ENCODE measurements around the gene GRIFIN.

The GRIFIN gene

DNA sequence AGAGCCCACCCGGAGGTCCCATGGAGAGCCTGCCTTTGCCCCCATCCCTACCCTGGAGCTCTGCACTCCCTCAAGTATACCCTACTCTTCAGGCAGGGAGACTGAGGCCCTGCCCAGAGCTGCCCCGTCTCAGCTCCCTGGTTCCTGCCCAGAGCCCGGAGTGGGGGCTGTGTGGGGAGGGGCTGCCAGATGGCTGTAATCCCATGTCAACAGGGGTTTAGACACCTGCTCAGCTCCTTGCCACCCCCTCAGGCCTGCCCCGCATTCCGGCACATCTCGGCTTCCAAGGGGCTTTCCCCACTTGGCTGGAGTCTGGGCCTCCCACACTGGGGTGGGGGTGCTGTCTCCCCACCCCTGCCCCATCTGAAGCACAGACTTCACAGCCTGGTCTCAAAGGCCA is 22.5 kb upstream of the GRIFIN start:
- no peak for DNase-seq (ENCODE audit: low read depth)

DNA sequence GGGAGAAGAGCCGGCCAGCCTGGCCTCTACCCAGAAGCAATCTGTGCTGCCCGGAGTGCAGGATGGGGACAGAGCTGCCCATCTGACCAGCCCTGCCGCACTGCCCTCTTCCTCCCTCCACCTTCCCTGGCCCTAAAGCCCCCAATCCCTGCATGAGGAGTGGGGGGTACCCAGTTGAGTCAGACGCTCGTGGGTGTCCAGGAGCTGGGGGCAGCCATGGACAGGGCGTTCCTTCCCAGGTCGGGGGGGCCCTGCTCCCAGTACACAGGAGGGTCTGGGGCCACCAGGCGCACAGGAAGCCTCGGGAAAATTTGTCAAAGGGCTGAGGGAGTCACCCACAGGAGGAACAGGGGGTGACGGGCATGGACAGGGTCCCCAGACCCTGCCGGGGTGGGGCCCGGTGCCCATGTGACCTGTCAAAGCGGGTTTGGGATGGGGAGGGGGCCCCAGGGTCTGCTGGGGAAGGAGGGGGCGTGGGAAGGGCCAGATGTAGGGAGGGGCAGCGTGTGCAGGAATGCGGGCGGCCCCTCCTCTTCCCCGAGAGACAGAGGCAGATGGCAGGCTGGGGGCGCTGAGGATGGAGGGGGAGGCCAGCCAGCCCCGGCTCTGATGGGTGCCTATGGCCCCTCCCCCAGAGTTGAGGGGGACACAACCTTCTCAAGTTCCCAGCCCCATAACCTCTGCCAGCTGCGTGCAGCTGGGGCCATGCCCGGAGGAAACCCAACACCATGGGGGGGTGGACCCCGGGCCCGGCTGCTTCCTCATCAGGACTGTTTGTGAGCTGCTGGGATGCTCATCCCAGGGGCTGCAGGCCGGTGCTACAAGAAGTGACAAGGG is 21.5 kb upstream of the GRIFIN start:
- no peak for DNase-seq (ENCODE audit: low read depth)

DNA sequence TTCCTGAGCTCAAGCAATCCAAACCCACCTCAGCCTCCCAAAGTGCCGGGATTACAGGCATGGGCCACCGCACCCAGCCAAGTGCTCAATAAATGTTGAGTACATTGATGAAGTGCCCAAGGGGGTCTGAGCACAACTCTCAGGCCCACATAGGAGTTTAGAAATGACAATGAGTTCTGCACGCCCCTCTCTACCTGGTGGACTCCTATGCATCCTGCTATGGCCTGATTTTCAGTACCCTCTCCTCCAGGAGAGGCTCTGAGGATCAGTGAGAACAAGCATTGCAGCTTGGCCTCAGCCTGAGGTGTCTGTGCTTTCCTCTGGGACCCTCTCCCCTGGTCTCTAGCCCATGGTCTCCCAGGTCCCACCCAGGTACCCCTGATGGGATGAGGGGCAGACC is 20.9 kb upstream of the GRIFIN start:
- DNase-seq (ENCODE audit: low read depth): no peak

DNA sequence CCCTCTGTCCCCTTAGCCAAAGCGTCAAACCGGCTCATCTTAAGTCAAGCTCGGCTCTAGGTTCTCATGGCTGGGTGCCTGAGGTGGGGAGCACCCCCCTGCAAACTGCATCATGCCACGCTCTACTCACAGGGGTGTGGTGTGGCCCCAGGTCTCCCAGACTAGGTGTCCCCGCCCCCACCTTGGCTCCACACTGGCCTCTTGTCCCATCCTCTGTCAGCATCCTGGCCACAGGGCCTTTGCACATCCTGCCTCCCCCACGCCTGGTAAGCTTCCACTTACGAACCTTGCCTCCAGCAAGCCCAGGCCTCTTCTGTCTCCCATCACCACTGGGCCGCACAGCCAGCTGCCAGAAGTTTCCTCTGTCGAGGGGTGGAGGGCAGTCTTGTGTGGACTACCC is 20.2 kb upstream of the GRIFIN start:
- DNase-seq (ENCODE audit: low read depth): no peak

DNA sequence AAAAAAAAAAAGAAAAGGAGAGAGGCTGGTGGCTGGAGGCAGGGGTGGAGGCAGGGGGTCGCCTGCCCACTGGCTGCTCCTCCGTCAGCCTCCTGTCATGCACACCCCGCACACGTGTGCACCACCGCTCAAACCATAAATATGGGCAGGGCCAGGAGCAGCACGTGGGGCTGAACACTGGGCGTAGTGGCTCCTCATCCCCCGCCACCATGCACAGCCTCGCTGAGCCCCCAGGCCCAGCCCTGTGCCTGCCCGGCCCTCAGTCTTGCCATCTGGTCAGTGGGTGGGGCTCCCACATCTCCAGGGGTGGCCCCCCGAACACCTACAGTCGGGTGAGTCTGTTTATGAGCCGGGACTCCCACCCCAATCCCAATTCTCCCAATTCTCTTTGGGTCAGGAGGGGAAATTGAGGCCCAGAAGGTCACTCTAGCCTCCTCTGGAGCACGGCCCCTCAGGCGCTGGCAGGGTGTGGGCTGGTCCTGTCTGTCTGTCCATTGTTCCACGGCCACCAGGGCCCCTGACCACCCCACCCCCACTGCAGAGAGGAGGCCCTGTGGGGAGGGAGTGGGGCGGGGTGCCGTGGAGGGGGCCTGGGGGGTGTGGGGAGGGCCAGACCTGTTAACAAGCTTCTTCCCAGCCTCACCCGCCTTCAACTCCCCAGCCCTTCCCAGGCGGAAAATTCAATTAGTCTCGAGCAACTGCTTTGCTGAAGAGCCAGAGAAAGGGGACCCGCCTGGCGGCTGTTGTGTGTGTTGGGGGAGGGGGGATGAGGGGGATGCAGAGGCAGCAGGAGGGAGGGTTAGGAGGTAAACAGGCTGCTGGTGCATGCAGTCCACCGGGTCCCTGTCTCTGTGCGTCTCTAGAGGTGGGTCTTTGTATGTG is 19.5 kb upstream of the GRIFIN start:
- no peak for DNase-seq (ENCODE audit: low read depth)

DNA sequence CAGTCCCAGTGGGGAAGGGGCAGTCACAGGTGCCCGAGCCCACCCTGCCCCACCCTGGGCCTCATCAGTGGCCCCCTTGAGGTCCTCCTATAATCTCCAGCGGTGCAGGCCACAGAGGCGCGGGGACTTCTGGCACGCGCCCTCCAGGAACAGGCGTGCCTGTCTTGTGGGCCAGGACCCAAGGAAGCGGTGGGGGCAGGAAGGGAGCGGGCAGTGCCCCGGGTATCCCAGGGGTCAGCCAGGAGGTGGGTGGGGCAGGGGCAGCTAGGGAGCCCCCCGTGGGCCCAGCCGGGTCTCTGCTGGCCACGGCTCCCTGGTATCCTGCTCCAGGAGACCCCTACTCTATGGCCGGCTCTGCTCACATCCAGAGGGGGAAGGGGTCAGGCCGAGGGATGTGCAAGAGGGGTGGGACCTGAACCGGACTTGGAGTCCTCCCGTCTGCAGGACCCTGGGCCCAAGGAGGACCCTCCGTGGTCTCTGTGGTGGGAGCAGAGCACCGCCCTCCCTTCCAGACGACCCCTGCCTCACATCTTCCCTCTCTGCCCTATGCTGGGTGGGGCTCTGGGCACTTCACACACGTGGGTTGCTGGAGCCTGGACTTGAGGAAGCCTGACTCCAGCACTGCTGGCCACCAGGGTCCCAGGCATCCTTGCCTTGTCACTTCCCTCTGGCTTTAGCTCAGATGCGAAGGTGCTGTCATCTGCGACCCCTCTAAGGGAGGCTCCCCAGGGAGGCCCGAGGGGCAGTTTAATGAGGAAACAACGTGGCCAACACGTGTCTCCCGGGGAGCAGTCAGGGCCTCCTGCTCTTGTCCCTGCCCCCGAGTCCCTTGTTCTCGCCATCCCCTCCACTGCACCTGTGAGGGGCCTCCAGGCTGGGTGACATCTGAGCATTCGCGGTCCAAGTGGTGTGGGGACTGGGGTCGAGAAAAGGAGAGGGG is 18.3 kb upstream of the GRIFIN start:
- no peak for DNase-seq (ENCODE audit: low read depth)

DNA sequence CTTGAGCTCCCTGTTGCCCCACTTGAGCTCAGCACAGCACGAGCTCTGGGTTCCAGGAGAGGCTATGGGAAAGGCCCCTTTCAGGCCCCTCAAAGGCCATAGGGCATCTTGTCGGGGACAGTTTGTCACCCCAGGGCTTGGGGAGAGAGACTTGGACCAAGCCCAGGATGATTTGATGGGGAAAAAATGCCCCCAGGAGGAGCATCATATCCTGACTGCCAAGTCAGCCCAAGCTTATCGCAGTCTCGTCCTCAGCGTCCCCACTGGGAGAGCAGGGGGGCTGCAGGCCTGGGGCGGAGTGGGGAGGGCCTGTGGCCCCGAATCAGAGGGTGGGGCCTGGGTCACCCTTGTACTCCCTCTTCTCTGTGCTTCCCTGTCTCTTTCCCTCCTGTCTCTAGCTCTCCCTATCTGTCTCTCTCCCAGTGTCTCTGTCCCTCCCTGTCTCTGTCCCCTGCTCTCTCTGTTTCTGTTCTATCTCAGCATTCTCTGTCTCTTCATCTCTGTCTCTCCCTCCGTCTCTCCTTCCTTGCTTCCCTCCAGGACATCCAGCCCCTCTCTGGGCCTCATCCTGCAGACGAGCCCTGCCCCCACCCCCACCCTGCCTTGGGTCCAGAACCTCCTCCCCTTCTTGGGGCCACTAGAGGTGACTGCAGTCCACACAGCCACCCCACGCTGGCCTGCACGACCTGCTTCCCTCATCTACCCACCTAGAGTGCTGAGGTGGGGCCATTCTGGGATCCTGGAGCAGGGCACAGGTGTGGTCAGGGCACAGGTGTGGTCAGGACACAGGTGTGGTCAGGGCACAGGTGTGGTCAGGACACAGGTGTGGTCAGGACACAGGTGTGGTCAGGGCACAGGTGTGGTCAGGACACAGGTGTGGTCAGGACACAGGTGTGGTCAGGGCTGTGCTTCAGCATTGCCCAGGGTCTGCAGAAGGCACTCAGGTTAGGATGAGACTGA is 17.3 kb upstream of the GRIFIN start:
- DNase-seq (ENCODE audit: low read depth): no peak

DNA sequence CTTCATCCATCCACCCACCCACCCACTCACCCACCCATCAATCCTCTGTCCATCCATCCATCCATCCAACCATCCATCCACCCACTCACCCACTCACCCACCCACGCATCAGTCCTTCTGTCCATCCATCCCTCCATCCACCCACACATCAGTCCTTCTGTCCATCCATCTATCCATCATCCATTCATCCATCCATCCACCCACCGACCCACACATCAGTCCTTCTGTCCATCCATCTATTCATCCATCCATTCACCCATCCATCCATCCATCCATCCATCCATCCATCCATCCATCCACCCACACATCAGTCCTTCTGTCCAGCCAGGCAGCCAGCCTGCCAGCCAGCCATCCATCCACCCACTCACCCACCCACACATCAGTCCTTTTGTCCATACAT is 15.8 kb upstream of the GRIFIN start:
- DNase-seq (ENCODE audit: low read depth): no peak

DNA sequence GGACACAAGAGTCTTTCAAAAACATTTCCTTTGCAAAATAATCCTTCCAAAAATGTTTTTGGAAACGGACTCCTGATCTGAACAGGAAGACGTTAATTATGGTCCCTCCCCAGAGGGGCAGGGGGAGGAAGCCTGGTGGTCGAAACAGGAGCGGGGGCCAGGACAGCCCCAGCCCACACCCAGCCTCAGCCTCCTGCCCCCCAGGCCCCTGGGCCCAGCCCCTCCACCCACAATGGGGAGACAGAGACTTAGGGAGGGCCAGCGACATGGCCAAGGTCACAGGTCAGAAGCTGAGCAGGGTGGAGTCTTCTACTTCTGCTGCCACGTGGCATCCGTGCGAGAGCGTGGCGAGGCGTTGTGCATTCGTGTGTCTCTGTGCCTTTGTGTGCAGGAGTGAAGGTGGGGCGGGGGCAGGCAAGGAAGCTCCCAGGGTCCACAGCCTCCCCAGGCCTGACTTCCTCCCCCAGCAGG is 14.0 kb upstream of the GRIFIN start:
- no peak for DNase-seq (ENCODE audit: low read depth)

DNA sequence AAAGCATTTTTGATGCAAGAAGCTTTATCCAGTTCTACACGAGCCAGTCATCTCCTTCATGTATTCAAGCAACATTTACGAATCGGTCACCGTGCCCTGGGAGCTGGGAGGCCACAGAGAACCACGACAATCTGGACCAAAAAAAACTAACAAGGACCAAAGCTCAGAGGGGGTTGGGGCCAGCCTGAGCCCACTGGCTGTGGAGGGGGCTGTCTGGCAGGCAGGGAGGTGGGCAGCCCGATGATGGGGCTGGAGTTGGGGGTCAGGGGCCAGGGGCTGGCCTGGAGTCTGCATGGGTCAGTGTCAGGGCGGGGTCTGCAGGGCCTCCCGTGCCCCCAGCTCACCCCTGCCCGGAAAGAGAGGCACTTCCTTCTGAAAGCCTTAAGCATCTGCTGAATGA is 12.5 kb upstream of the GRIFIN start:
- no peak for DNase-seq (ENCODE audit: low read depth)

DNA sequence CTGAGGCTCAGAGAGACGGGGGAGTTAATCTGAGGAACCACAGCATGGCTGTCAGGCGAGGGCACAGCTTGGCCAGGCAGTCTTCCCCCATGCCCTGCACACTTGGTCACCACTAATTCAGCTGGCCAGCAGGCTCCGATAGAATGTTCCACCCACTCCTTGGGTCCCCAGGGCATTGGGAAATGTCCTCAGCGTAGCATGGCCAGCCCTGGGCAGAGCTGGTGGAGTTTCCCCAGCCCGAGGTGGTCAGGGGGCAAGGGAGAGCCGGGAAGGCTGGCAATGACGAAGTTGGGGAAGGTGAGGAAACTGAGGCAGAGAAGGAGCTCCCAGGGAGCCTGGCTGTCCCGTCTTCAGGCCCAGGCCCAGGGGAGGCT is 12.1 kb upstream of the GRIFIN start:
- no peak for DNase-seq (ENCODE audit: low read depth)

DNA sequence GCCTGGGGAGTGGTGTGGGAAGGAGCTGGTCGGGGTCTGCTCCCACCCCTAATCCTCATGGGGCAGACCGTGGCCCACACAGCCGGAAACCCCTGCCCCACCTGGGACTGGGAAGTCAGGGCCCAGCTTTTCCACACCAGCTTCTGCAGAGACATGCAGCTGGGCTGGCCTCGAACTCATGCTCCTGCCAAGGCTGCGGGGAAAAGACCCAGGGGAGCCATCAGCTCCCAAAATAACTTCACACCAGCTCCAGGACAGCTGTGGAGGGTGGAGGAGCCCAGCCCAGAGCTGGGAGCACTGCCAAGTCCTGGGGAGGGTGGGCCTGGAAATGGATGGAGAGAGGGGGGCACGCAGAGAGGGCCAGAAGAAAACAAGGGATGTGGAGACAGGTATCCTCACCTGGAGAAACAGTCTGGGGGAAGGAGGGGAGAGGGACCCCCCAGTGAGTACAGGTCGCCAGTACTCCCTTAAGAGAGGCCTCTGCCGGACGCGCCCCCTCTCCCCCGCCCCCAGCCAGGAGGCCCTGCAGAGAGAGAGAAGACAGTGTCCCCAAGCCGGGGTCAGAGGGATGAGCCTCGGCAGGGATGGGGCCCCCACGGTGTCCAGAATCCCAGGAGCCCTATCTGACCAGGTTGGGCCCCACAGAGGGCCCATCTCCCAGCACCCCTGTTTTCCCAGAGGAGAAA is 11.5 kb upstream of the GRIFIN start:
- DNase-seq (ENCODE audit: low read depth): no peak

DNA sequence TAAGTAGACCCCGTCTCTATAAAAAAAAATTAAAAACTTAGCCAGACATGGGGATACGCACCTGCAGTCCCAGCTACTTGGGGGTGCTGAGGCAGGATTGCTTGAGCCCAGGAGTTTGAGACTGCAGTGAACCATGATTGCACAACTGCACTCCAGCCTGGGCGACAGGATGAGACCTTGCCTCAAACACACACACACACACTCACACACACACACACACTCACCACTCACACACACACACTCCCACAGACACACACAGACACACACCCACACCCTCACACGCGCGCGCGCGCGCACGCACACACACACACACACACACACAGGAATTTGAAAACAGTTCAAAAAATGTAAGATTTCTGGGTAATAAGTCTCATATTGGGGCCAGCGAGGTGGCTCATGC is 8.7 kb upstream of the GRIFIN start:
- DNase-seq (ENCODE audit: low read depth): no peak

DNA sequence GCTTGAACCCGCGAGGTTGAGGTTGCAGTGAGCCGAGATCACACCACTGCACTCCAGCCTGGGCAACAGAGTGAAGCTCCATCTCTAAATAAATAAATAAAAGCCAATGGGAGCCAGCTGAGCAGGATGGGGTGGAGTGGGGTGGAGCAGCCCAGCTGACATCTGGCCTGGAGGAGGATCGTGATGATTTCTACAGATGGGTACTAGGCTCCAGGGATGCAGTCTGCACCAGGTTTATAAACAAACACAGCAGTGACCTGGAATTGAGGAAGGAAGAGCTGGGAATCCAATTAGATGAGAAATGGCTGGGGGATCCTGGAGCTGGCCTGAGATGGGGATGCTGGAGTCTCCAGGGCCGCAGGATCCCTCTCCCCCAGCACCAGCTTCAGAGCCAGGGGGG is 7.3 kb upstream of the GRIFIN start:
- no peak for DNase-seq (ENCODE audit: low read depth)

DNA sequence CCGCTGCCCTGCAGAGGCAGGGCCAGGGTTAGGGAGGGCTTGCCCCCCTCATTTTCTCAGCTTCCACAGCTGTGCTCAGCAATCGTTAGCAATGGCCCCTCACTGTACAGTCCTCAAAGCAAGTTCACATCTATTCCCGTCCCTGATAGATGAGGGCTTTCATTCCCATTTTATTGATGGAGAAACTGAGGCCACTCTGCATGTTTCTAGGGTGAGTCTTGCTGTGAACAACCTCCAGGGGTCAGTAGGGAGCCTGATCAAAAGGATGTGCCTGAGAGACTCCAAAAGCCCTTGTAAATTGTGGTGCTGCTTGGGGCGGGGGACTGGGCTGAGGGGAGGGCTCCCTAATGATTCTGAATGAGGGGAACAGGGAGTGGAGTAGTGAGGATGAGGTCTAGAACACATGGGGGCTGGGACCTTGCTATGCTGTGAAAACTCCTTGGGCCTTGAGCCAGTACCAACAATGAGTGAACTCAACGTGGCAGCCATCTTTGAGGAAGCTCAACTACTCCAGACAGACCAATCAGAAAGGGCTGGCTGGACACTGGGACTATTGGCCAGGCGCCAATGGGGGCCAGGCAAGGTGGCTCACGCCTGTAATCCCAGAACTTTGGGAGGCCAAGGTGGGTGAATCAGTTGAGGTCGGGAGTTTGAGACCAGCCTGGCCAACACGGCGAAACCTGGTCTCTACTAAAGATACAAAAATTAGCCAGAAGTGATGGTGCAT is 6.7 kb upstream of the GRIFIN start:
- no peak for DNase-seq (ENCODE audit: low read depth)

DNA sequence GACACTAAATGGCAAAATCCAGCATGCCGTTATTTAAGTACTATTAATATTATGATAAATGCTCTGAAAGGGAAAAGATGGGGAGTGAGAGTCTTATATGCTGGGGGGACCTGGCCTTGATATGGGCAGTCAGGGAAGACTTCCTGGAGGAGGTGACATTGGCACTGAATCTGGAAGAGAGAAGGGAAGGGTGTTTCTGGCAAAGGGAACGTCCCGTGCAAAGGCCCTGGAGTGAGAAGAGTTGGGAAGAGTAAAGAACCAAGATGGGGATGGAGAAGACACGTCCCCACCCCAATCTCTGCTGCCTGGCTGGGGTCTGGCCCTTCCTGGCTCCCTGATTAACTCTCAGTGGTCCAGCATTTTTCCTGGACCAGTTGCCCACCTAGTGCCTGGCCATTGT is 5.0 kb upstream of the GRIFIN start:
- no peak for DNase-seq (ENCODE audit: low read depth)

DNA sequence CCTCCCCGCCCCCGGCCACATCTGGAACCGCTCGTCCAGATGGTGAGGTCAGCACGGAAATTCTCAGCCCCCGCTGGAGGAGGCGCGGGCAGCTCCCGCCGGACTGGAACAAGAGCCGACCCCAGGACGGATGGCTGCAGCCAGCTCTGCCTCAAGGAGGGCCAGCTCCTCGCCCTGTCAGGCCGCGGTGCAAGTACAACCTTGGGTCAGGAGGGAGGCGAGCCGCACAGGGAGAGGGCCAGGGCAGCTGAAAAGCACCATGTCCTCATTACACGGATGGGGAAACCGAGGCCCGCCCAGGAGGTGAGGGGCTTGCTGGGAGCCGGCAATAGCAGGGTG is 3.8 kb upstream of the GRIFIN start:
- DNase-seq (ENCODE audit: low read depth): no peak

DNA sequence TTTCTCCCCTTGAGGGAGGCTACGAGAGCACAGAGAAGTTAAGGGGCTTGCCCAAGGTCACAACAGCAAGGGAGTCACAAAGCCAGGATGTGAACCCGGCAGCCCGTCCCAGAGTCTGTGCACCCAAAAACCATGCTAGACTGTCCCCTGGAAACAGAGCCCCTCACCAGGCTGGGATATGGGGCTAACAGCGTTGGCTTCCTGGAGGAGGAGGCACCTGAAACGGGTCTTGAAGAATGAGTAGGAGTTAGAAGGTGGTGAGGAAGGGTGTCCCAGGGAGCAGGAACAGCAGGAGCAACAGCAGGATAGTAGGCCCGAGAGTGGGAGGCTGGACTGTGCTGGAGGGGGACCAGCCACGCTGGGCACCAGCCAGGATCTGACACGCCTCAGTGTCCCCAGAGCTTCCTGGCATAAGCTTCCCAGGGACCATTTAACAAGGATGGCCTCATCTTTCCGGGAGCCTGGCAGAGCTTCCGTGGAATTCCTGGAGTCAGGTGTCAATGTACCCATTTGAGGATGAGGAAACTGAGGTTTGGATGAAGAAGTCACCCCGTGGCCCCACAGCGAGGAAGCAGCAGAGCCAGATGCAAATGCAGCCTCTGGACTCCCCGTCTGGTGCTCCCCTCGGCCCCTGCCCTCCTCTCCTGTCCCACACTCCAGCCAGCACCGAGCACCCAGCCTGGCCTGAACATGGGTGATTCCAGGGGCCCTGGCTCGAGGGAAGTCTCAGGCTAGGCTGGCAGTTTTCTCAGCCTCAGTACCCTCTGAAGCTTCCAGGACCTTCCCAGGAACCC is 3.3 kb upstream of the GRIFIN start:
- no peak for DNase-seq (ENCODE audit: low read depth)

DNA sequence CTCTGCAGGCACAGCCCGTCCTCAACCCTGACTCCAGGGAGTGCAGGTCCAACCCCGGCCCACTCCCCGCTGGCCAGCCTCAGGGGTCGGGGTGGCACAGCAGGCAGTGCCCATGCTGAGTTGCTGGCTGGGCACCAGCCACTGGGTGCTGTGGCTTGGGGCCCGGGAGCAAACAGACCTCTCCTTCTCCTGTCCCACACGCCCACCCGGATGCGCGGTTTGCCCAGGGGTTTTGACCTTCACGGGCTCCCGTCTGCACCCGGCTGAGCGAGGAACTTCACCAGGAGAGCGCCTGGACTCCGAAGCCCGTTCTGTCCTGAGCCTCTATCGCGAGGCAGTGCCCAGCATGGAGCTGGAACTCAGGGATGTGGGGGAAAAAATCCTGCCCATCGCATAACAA is 2.6 kb upstream of the GRIFIN start:
- no peak for DNase-seq (ENCODE audit: low read depth)

All from stimulated activated CD8-positive, alpha-beta memory T cell treated with anti-CD3 and anti-CD28 coated beads, Interleukin-4, amount 100 ng/mL, for 24 hours (primary cell).